HG03159 (cell line): Measurements from ENCODE around the gene SPTB.
"Not testable (repeated sequence)": the region's sequence is repeated elsewhere in the genome, so short reads cannot be mapped to it uniquely, and the experiment has no call there.

ENCODE experiments used
- ATAC-seq: cut with Tn5 transposase; IDR thresholded peaks from one replicate; pipeline ENCODE4 v1.9.1; 2021; ENCODE audit warnings: mild to moderate bottlenecking, moderate library complexity; ENCODE audit not compliant: unreplicated experiment

Gene SPTB

DNA sequence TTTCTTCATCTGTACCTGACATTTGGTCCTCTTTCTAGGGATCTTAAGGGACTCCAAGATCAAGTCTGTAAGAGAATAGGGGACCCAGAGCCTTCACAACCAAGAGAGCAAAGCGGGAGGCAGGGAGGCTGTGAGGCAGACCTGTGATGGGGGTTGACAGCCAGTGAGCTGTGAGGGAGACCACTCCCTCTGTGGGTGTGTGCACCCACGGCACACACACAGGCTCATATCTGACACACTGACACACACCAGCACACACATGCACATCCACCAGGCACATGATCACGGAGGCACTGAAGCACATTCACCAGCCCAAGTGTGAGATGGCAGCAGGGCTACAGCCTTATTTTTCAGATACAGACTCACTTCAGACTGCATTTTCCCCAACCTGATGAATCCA, 55.2 kb downstream of the SPTB start:
- ATAC-seq: no peak

DNA sequence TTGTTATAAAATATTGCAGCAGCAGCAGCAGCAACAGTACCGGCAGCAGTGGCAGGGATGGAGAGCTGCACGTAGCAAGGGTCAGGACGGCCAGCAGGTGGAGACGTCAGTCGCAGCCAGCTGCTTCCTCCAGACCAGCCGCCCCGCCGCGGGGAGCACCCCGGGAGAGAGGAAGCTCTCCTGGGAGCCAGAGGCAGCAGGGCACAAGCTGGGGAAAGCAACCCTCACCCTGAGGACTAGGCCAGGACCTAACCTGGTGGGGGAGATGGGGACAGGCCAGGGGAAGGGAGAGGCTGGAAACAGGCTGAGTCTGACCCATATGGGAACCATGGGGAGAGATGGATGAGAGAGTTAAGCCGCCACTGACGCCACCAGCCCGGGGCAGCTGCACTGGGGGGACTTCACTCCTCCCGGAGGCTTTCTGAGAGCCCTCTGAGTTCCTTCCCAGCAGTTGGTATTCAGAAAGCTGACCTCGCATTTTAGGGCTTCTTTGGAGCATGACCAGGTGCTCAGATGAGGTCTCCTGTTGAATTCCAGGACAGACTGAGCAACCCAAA, 56.3 kb downstream of the SPTB start:
- ATAC-seq: no peak

DNA sequence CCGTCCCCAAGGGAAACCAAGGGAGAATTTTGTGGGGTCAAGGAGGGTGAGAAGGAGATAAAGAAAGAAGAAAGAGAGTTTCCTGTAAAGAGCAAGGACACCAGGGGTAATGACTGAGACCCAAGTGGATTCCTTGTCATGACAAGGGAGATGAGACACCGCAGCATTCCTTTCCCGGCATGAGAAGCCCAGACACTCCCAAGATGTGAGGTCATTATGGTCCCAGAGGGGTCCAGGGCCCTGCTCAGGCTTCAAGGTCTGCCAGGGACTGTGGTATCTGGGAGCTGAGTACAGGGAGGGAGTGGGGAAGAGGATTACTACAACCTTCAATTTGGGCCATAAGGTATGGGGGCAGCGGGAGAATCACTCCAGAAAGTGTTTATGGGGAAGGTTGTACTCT, 58.1 kb downstream of the SPTB start:
- ATAC-seq: no peak

DNA sequence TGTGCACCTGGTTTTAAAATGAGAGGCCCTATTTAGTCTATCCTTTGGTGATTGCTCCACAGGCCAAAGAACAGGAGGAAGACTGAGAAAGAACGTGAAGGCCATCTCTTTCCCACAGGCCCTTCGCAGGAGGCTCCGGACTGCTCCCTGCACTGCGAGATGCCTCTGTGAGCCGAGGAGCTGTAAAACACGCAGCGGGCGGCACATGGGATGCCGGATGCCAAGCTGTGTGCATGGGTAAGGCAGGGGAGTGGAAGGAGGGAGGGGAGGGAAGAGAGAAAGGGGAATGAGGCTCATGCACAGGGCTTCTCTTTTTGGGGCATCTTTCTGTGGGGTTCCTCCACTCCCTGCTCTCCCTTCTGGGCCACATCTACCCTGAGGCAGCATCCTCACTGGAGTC, 61.6 kb downstream of the SPTB start:
- ATAC-seq: no peak

DNA sequence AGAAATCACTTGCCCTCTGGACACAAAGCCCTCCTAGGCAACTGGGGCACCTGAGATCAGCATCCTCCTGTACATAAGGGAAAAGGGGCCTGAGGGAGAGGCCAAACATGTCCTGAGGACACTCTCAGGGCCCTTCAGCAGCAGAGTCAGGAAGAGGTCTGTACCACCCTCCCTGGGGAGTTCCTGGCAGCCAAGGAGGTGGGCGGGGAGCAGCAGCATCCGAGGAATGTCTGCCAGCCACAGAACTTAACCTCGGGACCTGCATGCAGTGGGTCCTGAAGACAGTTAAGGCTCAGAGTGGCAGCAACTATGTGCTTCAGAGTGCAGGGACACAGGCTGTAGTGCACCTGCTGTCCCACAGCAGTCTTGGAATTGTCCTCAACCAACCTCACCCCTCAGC, 62.1 kb downstream of the SPTB start:
- ATAC-seq: no peak

DNA sequence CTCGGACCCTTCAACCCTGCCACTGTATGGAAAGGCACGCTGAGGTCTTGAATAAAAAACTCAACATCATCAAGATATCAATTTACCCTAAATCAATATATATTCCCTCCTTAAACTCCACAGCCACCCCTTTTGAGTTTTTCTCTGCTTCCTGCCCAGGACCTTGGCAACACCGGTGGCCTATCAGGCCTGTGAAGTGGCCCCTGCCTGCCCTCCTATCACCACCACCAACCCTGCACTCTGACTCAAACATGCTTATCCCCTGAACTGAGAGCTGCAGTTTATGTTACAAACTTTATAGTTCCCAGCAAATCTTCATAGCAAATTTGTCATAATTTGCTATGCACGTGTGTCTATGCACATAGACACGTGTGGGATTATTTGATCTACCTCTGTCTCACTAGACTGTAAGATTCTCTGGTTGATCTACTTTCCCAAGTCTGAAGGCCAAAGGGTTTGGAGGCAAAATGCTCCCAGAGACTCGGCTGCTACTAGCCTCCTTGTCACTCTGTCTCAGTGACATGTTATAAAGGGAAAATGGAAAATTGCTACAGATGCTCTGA, 63.4 kb downstream of the SPTB start:
- no peak for ATAC-seq

DNA sequence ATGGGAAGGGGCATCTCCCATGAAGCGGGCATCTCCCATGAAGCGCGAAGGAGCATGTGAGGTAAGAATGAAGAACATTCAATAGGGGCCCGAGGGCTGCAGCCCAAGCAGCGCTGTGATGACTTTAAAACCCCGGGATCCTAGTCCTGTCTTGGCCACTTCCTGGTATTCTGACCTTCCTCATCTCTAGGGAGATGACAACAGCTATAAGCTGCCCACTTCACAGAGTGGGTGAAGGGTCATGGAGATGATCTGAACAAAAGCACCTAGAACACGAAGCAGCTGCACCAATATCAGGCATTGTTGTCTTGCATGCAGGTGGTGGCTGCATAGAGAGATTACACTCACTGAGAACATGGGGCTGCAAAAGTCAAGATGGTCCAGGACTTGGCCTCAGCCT, 64.5 kb downstream of the SPTB start:
- ATAC-seq: no peak

DNA sequence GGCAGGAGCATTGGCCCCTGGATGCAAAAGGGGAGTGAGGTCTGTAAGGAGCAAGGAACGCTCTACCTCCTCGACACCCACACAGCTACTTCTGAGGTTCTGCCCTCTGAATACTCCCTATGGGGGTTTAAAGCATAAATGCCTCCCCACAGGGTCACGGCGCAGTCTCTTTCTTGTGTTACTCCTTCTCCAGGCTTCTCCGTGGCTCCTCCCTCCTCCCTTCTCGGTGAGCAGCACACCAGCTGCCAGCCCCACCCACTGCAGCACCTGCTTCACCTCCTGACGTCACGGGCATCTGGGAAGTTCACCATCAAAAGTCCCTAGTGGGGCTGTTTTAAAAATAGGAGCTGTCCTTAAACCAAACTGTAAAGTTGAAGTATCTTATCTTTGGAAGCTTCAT, 67.3 kb downstream of the SPTB start:
- ATAC-seq: no peak

DNA sequence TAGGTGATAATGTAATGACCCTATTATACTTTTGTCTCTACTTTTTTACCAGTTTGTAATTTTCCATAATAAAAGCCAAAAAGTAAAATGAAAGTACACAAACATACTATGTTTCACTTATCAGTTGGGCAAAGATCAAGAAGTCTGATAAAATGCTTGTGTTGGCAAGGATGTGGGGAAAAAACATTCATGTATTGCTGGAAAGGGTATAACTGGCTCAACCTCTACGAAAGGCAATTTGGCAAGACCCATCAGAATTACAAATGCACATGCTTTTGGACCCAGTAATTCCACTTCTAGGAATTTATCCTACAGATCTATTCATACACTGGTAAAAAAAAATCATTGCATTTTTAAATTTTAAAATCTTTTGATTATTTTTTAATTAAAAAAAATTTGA, 68.0 kb downstream of the SPTB start:
- no peak for ATAC-seq

DNA sequence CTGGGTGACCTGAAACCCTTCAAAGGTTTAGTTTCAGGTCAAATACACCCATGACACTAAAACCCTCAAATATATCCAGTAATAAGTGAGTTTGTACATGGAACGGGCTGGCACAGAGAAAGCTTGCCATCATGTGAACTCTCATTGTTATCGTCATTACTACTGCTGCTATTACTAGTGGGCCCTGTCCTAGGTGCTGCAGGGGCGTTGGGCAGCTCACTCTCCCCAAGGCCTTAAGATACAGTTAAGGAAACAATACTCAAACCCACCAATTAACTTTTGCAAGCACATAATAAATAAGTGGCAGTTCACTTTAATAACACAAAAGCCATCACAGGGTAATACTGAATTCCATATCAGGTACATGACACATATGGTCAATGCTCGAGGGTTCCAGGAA, 71.3 kb downstream of the SPTB start:
- ATAC-seq: no peak

DNA sequence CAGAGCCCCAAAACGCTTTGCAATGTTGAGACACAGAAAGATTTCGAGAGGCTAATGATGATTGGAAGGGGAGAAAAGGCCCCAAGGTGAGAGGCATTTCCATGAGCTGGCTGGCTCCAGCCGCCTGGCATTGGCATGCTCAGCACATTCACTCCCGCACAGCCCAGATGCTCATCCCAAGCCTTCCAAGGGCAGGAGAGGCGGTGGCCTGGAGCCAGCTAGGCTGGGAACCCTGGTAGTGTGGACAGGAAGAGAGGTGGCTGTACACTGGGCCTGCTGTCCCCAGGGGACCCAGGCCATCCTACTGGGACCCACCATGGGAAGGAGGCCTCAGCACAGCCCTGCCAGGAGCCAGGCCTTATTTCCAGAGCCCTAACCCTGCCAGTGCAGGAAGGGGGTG, 72.2 kb downstream of the SPTB start:
- no peak for ATAC-seq

DNA sequence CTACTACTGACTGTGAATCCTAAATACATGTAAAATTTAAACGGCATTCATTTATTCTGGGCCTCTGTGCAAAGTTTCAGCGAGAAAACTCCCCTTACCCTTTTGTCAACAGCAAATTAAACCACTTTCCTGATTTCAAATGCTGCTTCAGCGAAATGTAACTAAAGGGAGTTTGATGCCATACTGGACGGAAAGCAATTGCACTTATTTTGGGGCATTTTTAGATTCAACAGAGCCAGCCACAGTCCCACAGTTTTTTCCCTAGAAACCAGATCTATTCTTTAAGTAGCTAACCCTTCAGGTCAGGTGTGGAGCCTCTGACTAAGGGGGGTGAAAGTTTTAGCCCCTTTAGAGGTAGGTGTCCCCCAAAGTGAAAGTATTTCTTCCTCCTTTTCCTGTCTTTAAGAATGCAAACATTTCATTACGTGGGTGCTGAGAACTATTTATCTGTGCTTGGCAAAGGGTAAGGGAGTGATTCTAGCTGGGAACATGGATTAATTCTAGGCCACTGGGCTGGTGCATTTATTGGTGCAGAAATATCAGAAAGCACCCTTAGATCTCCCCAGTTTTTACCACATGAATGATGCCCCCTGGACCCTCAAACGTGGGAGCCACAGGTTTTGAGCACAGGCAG, 72.7 kb downstream of the SPTB start:
- ATAC-seq: no peak

DNA sequence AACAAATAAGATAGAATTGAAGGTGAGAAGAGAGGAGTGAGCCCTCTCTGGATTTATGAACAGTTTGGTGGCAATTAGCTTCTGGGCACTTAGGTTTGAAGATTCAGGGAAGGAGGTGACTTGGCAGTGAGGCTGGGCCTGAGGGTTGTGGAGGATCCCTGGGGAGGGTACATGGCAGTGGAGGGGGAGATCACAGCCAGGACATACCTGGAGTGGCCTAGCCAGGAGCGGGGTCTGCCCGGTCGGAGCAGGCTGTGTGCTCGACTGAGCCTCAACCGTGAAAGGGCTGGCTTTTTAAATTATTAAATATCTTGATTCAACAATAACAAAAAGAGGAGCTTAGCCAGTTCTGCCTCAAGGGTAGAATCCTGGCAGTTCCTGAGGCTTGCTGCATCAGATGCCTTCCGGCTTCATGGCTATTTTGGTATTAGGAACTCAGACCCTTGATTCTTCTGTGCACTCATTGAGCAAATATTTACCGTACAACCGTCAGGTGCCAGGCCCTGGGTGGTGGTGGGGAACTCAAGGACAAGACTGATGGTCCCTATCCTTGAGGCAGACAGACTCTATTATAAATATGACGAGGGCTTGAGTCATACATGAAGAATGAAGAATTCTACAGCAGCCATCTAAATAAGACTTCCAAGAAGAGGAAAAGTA, 73.4 kb downstream of the SPTB start:
- no peak for ATAC-seq

DNA sequence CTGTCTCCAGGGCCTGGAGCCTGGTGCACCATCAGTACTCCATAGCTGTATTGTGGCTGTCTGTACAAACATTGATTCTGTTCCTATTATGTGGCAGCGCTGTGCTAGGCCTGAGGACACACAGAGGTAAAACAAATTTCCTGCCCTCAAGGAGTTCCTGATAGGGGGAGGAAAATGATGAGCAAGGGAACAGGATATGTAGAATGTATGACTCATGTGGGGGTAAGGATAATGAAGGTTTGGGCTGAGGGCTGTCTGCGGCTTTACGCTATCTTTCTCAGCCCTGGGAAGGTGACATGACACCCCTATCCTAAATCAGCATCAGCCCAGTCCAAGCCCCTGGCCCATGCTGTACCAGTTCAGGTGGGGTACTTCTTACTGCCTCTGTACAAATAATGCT, 74.1 kb downstream of the SPTB start:
- ATAC-seq: not testable (repeated sequence)

DNA sequence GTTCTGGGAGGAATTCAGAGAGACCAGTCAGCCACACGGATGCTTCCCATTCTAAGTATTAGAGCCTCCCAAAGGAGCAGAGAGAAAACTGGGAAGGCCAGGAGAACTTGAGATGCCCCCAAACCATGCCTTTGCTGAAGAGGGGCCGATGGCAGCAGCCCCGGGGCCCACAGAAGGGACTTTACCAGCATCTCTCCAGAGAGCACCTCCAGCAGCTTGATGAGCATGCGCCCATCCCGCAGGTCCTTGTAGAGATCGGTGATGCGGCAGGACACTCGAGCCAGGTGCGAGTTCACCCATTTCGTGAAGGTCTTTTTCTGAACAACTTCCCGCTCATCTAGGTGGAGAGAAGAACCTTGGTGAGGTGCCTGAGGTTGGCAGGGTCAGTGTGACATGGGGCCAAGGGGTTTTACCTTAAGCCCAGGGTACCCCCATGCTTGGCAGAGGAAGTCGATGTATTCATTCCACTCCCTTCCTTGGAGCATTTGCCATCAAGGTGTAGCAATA, 74.9 kb downstream of the SPTB start:
- ATAC-seq: no peak

DNA sequence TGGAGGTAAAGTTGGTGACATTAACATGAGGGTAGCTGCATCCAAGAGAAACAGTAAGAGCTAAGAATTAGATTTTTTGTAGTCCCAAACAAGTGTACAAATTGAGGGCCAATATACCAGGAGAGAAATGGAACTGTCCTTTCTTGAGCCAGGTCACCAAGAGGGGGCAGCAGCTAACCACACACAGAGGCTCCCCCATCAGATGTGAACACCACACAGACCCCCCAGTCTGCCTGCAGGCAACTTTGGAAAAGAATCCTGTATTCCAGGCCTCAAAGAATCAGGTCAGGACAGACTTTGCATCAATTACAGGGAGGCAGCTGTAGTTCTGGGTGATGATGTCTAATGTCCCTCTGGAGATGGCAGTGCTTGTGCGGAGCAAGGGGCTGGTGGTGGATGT, 77.9 kb downstream of the SPTB start:
- no peak for ATAC-seq

DNA sequence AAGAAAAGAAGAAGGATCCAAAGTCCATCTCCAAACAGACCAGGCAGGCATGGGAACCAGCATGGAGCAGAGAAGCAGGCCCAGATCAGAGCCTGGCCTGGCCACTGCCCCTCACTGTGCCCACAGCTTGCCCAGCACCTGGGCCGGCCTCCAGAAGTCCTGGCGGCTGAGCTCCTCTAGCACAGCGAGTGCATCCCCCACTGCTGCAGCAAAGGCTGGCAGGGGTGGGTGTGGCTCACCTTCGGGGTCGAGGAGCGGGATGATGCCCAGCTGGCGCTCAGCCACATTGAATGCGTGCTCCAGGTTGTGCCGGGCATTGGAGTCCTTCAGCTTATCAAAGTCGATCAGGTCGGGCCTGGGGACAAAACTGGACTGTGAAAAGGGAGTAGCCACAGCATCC, 78.7 kb downstream of the SPTB start:
- no peak for ATAC-seq

DNA sequence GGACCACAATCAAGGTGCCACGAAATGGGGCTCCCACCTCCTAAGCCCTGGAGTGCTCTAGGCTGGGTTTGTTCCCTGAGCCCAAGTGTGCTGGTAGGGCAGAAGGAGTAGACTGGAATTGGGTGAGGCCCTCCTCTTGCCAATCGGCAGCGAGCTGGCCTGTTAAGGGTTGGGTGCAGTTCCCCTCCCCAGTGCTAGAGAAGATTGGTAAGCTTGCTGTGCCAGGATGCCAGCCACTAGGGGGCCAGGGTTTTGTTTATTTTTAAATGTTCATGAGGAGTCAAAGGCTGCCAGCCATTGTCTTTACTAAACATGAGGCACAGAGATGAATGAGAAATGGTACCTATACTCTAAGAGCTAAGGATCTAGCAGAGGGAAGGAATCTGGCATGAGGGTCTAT, 79.7 kb downstream of the SPTB start:
- ATAC-seq: no peak

DNA sequence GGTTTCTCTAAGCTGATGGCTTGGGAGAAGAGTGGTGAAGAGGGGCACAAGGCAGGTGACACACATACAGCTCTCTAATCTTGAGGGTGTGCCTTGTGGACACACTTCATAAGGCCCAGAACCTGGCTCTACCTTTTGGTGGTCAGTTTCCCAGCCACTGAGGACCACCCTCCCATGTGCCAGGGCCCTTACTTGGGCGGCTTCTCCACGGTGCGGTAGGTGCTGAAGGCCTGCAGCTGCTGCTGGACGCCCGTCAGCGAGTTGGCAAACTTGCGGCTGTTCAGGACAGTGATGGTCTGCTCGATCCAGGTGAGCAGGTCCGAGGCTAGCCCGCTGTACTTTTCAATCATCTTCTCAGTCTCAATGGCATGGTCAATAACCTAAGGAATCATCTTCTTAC, 80.2 kb downstream of the SPTB start:
- no peak for ATAC-seq

DNA sequence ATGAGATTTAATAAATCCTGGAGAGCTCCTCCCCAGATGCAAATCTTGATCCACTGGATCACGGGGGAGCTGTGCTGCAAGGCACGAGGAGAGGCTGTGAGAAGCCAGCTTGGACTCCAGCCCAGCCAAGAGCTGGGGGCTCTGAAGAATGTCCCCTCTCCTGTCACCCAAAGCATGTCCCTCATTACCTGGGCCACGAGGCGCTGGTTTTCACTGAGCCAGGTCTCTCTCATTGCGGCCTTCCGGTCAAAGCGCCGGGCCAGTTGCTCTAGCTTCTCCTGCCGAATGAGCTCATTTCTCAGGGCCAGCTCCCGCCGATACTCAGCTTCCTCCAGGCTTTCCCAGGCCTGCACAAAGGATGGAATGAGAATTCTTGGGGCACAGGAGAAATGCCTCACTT, 83.3 kb downstream of the SPTB start:
- ATAC-seq: no peak

DNA sequence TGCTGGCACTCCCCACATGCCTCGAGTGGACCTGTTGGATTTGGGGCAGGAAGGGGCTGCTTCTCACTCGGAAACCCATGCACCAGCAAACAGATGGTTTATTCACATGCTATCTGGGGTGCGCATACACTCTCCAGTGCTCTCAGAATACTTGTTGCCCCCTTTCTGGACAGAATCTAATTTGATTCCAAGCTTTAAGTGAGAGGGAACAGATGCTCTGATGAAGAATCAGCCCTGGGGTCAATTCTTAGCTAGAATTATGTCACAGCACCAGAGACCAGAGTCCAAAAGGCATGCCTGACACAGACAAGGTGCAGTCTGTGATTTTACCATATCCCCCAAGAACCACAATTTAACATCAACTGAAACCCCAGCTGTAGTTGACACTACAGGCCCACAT, 83.8 kb downstream of the SPTB start:
- no peak for ATAC-seq

DNA sequence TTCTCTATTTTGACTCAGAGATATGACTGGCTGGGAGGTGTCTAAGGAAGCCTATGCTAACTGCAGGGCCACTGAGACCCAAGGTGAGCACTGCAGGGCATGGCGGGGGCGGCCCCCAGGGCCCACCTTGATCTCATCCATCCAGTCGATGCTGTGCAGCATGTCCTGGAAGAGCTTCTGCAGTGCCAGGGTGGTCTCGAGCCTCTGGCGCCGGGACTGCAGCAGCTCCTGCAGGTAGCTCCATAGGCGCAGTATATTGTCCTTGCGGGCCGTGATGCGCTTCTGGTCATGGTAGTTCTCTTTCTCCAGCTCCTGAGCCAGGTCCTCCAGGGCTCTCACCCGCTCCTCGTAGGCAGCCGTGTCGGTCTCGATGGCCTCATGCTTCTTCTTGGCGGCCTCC, 84.5 kb downstream of the SPTB start:
- no peak for ATAC-seq
